Measurements from ENCODE around the gene FRMD5. TPM values are rescaled to one million over a fixed set of nuclear protein-coding genes. Genes with fewer than 3 reads are reported as not detected.

FRMD5 gene
- total and polyA plus RNA-seq, 2 donors (not counting 1 experiment from before 2014, with no cell fraction given), result not detected

- POLR2A ChIA-PET, result no interaction called here
Measured at GRCh38 chr15:43934480-43934879, 260.6 kb downstream of the FRMD5 start.

GRCh38 chr15:43932907-43933306 lies 262.2 kb downstream of the FRMD5 start:
- no peak for DNase-seq
- CTCF ChIA-PET, result interaction anchor here (0.7 kb wide), 1 partner anchor 9 kb away, joined by 3 read pairs; no protein-coding TSS in a partner anchor
- H3K9me3 Mint-ChIP-seq (ENCODE audit: insufficient read depth), result no peaks in the 10 kb centered on the region

More at GRCh38 chr15:43934480-43934879, 260.6 kb downstream of the FRMD5 start:
- Histone ChIP-seq H3K4me2 (replicated peaks; ENCODE audit: low read depth, low read length, poor library complexity, severe bottlenecking) (no peak overlapping the region), H3K36me3 (replicated peaks in 1 of 2; ENCODE audit: control extremely low read depth in 1 of 2, control insufficient read depth in 1 of 2, extremely low read depth in 1 of 2, insufficient read depth in 2 of 2, low read length in 1 of 2) (no peaks in the 10 kb centered on the region), H3K27ac (ENCODE audit: low read length in 2 of 2) (no peak overlapping the region), H4K20me1 (ENCODE audit: control insufficient read depth, insufficient read depth, low read length, poor library complexity, severe bottlenecking) (no peaks in the 10 kb centered on the region), H3K4me1 (ENCODE audit: control insufficient read depth in 2 of 2, insufficient read depth in 2 of 2, low read length in 2 of 2) (peaks cover 0 to 13% of the 10 kb centered on the region in 2 donors), H3K9me3 (ENCODE audit: control extremely low read depth in 1 of 3, control insufficient read depth in 2 of 3, insufficient read depth in 1 of 3, low read length in 2 of 3) (no peaks in the 10 kb centered on the region), H3K79me2 (ENCODE audit: control insufficient read depth, insufficient read depth, low read length) (no peaks in the 10 kb centered on the region), H2AFZ (ENCODE audit: insufficient read depth, low read depth, low read length, poor library complexity, severe bottlenecking) (no peak overlapping the region), H3K9ac (ENCODE audit: low read length) (no peak overlapping the region), H3K4me3 (ENCODE audit: control extremely low read depth in 1 of 5, extremely low read depth in 1 of 5, insufficient read depth in 1 of 5, low read depth in 2 of 5, low read length in 4 of 5) (no peak overlapping the region), H3K27me3 (replicated peaks in 1 of 4; ENCODE audit: control extremely low read depth in 1 of 4, control insufficient read depth in 3 of 4, insufficient read depth in 4 of 4, low read length in 3 of 4) (peaks cover 0 to 2% (median 0%) of the 10 kb centered on the region in 4 experiments)
- WGBS (ENCODE audit: insufficient coverage), result 90% methylated on average over 2 of the region's 6 CpGs
- intact Hi-C loops (cut with micrococcal nuclease), result no loop called here
- Mint-ChIP-seq H3K4me3 (no peak overlapping the region), H3K27me3 (peaks cover 22% of the 10 kb centered on the region), H3K4me1 (peaks cover 10% of the 10 kb centered on the region), H3K27ac (no peak overlapping the region), H3K9me3 (ENCODE audit: insufficient read depth) (no peaks in the 10 kb centered on the region)
- CTCF ChIA-PET, result no interaction called here
- DNase-seq (no peak), ATAC-seq (ENCODE audit: low read depth) (no peak)
- TF ChIP-seq EZH2 (IDR thresholded peaks at IDR 0.05; ENCODE audit: borderline replicate concordance, insufficient read depth, low read depth, low read length, poor library complexity, severe bottlenecking) (no peak), CTCF (IDR thresholded peaks at IDR 0.05) (no peak)

More at GRCh38 chr15:43932907-43933306, 262.2 kb downstream of the FRMD5 start:
- Histone ChIP-seq H3K36me3 (replicated peaks in 1 of 2; ENCODE audit: control extremely low read depth in 1 of 2, control insufficient read depth in 1 of 2, extremely low read depth in 1 of 2, insufficient read depth in 2 of 2, low read length in 1 of 2) (no peaks in the 10 kb centered on the region), H3K27ac (ENCODE audit: low read length in 2 of 2) (no peak overlapping the region), H3K4me3 (ENCODE audit: control extremely low read depth in 1 of 5, extremely low read depth in 1 of 5, insufficient read depth in 1 of 5, low read depth in 2 of 5, low read length in 4 of 5) (no peak overlapping the region), H3K4me1 (ENCODE audit: control insufficient read depth in 2 of 2, insufficient read depth in 2 of 2, low read length in 2 of 2) (peaks cover 0 to 13% of the 10 kb centered on the region in 2 donors), H3K4me2 (replicated peaks; ENCODE audit: low read depth, low read length, poor library complexity, severe bottlenecking) (no peak overlapping the region), H3K79me2 (ENCODE audit: control insufficient read depth, insufficient read depth, low read length) (no peaks in the 10 kb centered on the region), H3K9me3 (ENCODE audit: control extremely low read depth in 1 of 3, control insufficient read depth in 2 of 3, insufficient read depth in 1 of 3, low read length in 2 of 3) (no peaks in the 10 kb centered on the region), H4K20me1 (ENCODE audit: control insufficient read depth, insufficient read depth, low read length, poor library complexity, severe bottlenecking) (no peaks in the 10 kb centered on the region), H2AFZ (ENCODE audit: insufficient read depth, low read depth, low read length, poor library complexity, severe bottlenecking) (no peak overlapping the region), H3K27me3 (replicated peaks in 1 of 4; ENCODE audit: control extremely low read depth in 1 of 4, control insufficient read depth in 3 of 4, insufficient read depth in 4 of 4, low read length in 3 of 4) (peaks cover 0 to 2% (median 0%) of the 10 kb centered on the region in 4 experiments), H3K9ac (ENCODE audit: low read length) (no peak overlapping the region)
- Mint-ChIP-seq H3K27me3 (peaks cover 22% of the 10 kb centered on the region), H3K4me1 (peaks cover 10% of the 10 kb centered on the region), H3K27ac (no peak overlapping the region), H3K4me3 (no peak overlapping the region)
- no peak for ATAC-seq (ENCODE audit: low read depth)
- intact Hi-C loops (cut with micrococcal nuclease), result no loop called here
- POLR2A ChIA-PET, result no interaction called here
- TF ChIP-seq CTCF (IDR thresholded peaks at IDR 0.05), result no peak
- TF ChIP-seq EZH2 (IDR thresholded peaks at IDR 0.05; ENCODE audit: borderline replicate concordance, insufficient read depth, low read depth, low read length, poor library complexity, severe bottlenecking), result no peak
- 67% methylated on average over 2 of the region's 3 CpGs for WGBS (ENCODE audit: insufficient coverage)
